A549 (cell line): ENCODE measurements around the gene NLK. TPM values are rescaled to one million over a fixed set of nuclear protein-coding genes. Genes with fewer than 3 reads are reported as not detected.
A peak's percentile ranks its signal among the peaks of the same experiment; 100 is the strongest.
"Not testable (repeated sequence)": the region's sequence is repeated elsewhere in the genome, so short reads cannot be mapped to it uniquely, and the experiment has no call there.

Experiments used
- ATAC-seq, 2 experiments: fragments of 200-7000 bp in 1 of 2; fragments of >200 bp in 1 of 2; cut with Nextera tagmentation in 1 of 2; cut with Tn5 transposase in 1 of 2; 3 replicates each; pipeline versions ENCODE4 v1.8.0 to v1.9.1; 2018 to 2020; ENCODE audit warnings: mild to moderate bottlenecking in 1 of 2, moderate library complexity in 1 of 2
- CTCF ChIA-PET: fragments of 300-600 bp; sonication (Branson Sonifier 250); formaldehyde crosslinking; extraction: SDS; loops from one replicate; lab custom pipeline; 2021; ENCODE audit warnings: antibody characterized with exemption, inconsistent platforms; lab: Yijun Ruan, JAX
- POLR2A ChIA-PET: fragments of 350-600 bp; formaldehyde crosslinking; extraction: SDS; loops from one replicate; lab custom pipeline; 2021; ENCODE audit warnings: antibody characterized with exemption, inconsistent platforms; lab: Yijun Ruan, JAX
- DNase-seq, 2 experiments: peaks; one replicate each; pipeline versions ENCODE4 v3.0.0 to v3.0.0-alpha.2; 2011 to 2016; ENCODE audit warnings: low read depth in 1 of 2, low spot score in 1 of 2
- FAIRE-seq: peaks from 2 replicates; lab custom pipeline; 2011; peaks lifted over from hg19 to GRCh38; lab: Jason Lieb, UNC
- H3K27ac ChIP-seq, 2 experiments: fragments of >200 bp; sonication (Bioruptor Twin); formaldehyde crosslinking; 3 replicates each; pipeline ENCODE4 v1.5.1; 2016 to 2017
- H3K4me1 ChIP-seq: fragments of >200 bp; sonication (Bioruptor Twin); formaldehyde crosslinking; 3 replicates; pipeline ENCODE4 v1.6.1; 2016
- H3K4me2 ChIP-seq: fragments of >200 bp; sonication (Bioruptor Twin); formaldehyde crosslinking; 3 replicates; pipeline ENCODE4 v1.6.1; 2016
- H3K4me3 ChIP-seq: fragments of >200 bp; sonication (Bioruptor Twin); formaldehyde crosslinking; 3 replicates; pipeline ENCODE4 v1.5.1; 2016
- H3K9me3 ChIP-seq: fragments of >200 bp; sonication (Bioruptor Twin); formaldehyde crosslinking; 3 replicates; pipeline ENCODE4 v1.6.1; 2016
- BHLHE40 ChIP-seq: IDR thresholded peaks from 2 replicates; pipeline ENCODE4 v1.6.1; 2012; ENCODE audit warnings: low read depth, low read length, inconsistent platforms
- CBX8 ChIP-seq: fragments of 200-600 bp; sonication (generic); IDR thresholded peaks from 2 replicates; pipeline ENCODE4 v1.6.1; 2016
- CHD2 ChIP-seq: fragments of 150-350 bp; IDR thresholded peaks from 2 replicates; pipeline ENCODE4 v1.6.1; 2014; ENCODE audit warnings: low read length; ENCODE audit not compliant: partially characterized antibody
- EHMT2 ChIP-seq: fragments of 200-600 bp; sonication (generic); IDR thresholded peaks from 2 replicates; pipeline ENCODE4 v1.6.1; 2016; ENCODE audit warnings: antibody characterized with exemption, low read depth, mild to moderate bottlenecking, moderate library complexity
- FOSB ChIP-seq: fragments of 250-450 bp; sonication (Bioruptor Pico); IDR thresholded peaks from 2 replicates; pipeline ENCODE4 v1.5.0; 2020; ENCODE audit warnings: mild to moderate bottlenecking, moderate library complexity
- GATA3 ChIP-seq: IDR thresholded peaks from 2 replicates; pipeline ENCODE4 v1.6.1; 2012; ENCODE audit warnings: borderline replicate concordance
- HDAC2 ChIP-seq: fragments of 200-600 bp; sonication (generic); IDR thresholded peaks from 2 replicates; pipeline ENCODE4 v1.6.1; 2016
- HOXA7 ChIP-seq: fragments of 250-450 bp; sonication (Bioruptor Pico); IDR thresholded peaks from 2 replicates; pipeline ENCODE4 v1.5.0; 2020; ENCODE audit warnings: mild to moderate bottlenecking, moderate library complexity
- HOXB5 ChIP-seq: fragments of 250-450 bp; sonication (Bioruptor Pico); IDR thresholded peaks from 2 replicates; pipeline ENCODE4 v1.5.0; 2020; ENCODE audit warnings: mild to moderate bottlenecking, moderate library complexity
- JUNB ChIP-seq: fragments of >200 bp; sonication (Bioruptor Twin); formaldehyde crosslinking; IDR thresholded peaks from 2 replicates; pipeline ENCODE4 v1.6.1; 2016
- KDM5A ChIP-seq: fragments of 200-600 bp; sonication (generic); IDR thresholded peaks from 2 replicates; pipeline ENCODE4 v1.6.1; 2016; ENCODE audit warnings: antibody characterized with exemption, mild to moderate bottlenecking
- MAFK ChIP-seq: fragments of 450-650 bp; IDR thresholded peaks from 2 replicates; pipeline ENCODE4 v1.6.1; 2014; ENCODE audit not compliant: partially characterized antibody
- NFE2L2 ChIP-seq: fragments of 150-350 bp; conservative IDR thresholded peaks from 2 replicates; pipeline ENCODE4 v1.6.1; 2014; ENCODE audit warnings: low read length
- NR3C1 ChIP-seq: fragments of >200 bp; sonication (Bioruptor Twin); formaldehyde crosslinking; IDR thresholded peaks from 3 replicates; pipeline ENCODE4 v1.6.1; 2017
- RNF2 ChIP-seq: fragments of 200-600 bp; sonication (generic); IDR thresholded peaks from 2 replicates; pipeline ENCODE4 v1.6.1; 2016; ENCODE audit warnings: low read depth, mild to moderate bottlenecking, antibody characterized with exemption, moderate library complexity, borderline replicate concordance
- SREBF2 ChIP-seq: fragments of 450-650 bp; IDR thresholded peaks from 2 replicates; pipeline ENCODE4 v1.6.1; 2014; ENCODE audit warnings: mild to moderate bottlenecking, moderate library complexity
- TFCP2L1 ChIP-seq: fragments of 250-450 bp; sonication (Bioruptor Pico); IDR thresholded peaks from 2 replicates; pipeline ENCODE4 v1.5.0; 2021; ENCODE audit warnings: mild to moderate bottlenecking
- ZNF302 ChIP-seq: fragments of 250-450 bp; sonication (Bioruptor Pico); IDR thresholded peaks from 2 replicates; pipeline ENCODE4 v1.9.0; 2021; ENCODE audit warnings: inconsistent platforms, mild to moderate bottlenecking, moderate library complexity
- ZSCAN20 ChIP-seq: fragments of 250-450 bp; sonication (Bioruptor Pico); IDR thresholded peaks from 2 replicates; pipeline ENCODE4 v1.8.0; 2022; ENCODE audit warnings: mild to moderate bottlenecking, moderate library complexity
- WGBS: methylation state at CpG from one replicate; pipeline ENCODE4 v1.1.6; 2017; ENCODE audit errors: missing lambda C conversion rate; 5-methylcytosine and 5-hydroxymethylcytosine counted together
- polyA plus RNA-seq, 4 experiments: library from polyadenylated mRNA; depleted of rRNA in 3 of 4; stranded (reverse); fragments of >200 nt; fragmentation: RNase III in 1 of 4; extraction: RNeasy Plus Mini Kit Qiagen cat#74134 plus additional on column Dnase treatment in 1 of 4; gene quantifications; 2 replicates in 3 of 4; 3 replicates in 1 of 4; pipeline ENCODE4 v1.2.3, GENCODE V29; 2011 to 2017
- TF ChIP-seq, protein P1 (sequence below): fragments of 250-450 bp; sonication (Bioruptor Pico); IDR thresholded peaks from 2 replicates; pipeline ENCODE4 v1.5.0; 2020; ENCODE audit warnings: low read depth, mild to moderate bottlenecking, moderate library complexity
- TF ChIP-seq, protein P2 (sequence below): fragments of >200 bp; sonication (Bioruptor Twin); formaldehyde crosslinking; IDR thresholded peaks from 3 replicates; pipeline ENCODE4 v1.5.1; 2016
- TF ChIP-seq, protein P3 (sequence below): IDR thresholded peaks from 2 replicates; pipeline ENCODE4 v1.6.1; 2012
- TF ChIP-seq, protein P4 (sequence below): fragments of >200 bp; sonication (Bioruptor Twin); formaldehyde crosslinking; IDR thresholded peaks from 3 replicates; pipeline ENCODE4 v1.6.1; 2016
- TF ChIP-seq, protein P5 (sequence below): fragments of >200 bp; sonication (Bioruptor Twin); formaldehyde crosslinking; IDR thresholded peaks from 2 replicates; pipeline ENCODE4 v1.6.1; 2016

The NLK gene
- polyA plus RNA-seq, 2 of the 4 experiments (the other 2 are of a cell fraction), result 11.8 to 26.5 TPM

DNA sequence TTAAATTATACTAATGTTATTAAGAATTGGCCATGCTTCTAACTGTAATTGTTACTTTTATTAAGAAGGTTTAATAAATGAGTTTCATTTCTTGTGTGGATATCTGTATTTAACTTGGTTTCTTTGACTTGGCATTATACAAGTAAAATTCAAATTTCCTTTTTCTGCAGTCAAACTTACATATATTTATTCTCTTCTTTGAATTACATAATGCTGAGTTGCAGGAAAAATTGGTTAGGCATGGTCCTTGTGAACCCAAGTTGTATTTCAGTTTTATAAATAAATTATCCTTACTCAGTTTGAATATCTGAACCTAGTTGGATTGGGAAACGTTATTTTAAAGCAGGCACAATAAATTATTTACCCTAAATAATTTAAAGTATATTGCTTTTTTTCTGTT lies 54.8 kb downstream of the NLK start:
- DNase-seq, result no peak
- FAIRE-seq, result no peak
- peaks cover 14% of the 10 kb centered on the region; the same call in 2 of the 3 replicates for H3K4me1 ChIP-seq
- WGBS, result 61% methylated on average over 1 of the region's 1 CpG
- TF ChIP-seq, protein P1, sequence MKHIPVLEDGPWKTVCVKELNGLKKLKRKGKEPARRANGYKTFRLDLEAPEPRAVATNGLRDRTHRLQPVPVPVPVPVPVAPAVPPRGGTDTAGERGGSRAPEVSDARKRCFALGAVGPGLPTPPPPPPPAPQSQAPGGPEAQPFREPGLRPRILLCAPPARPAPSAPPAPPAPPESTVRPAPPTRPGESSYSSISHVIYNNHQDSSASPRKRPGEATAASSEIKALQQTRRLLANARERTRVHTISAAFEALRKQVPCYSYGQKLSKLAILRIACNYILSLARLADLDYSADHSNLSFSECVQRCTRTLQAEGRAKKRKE (CRISPR knock-in tag), result no peak
- TF ChIP-seq MAFK (peak; percentile 49), RNF2 (no peak)
- ChIA-PET POLR2A (no interaction called here), CTCF (no interaction called here)
- no peak overlapping the region for H3K4me3 ChIP-seq
- H3K9me3 ChIP-seq, result no peaks in the 10 kb centered on the region
- ATAC-seq, result no peak
- no peak overlapping the region for H3K4me2 ChIP-seq
- no peak overlapping the region for H3K27ac ChIP-seq

DNA sequence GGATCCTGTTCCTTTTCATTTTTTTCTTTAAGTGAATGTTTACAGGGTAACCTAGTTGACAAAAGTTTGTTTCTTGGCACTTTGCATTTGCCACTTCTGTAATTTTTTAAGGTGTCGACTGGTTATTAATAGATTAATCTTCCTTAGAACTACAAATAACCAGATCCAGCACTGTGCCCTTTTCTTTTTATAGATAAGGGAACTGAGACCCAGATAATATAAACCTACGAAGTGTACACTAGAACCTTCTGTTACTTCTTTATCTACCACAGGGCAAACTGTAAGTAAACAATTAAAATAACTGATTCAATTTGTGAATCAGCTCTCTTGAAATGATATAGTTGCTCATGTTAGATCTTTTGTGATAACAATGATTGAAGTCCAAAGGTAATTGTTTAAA lies 55.4 kb downstream of the NLK start:
- no peak for TF ChIP-seq KDM5A
- no peak for TF ChIP-seq BHLHE40
- TF ChIP-seq, protein P1 (CRISPR knock-in tag), result no peak
- no peak for TF ChIP-seq NFE2L2
- TF ChIP-seq TFCP2L1 (CRISPR knock-in tag), result no peak
- TF ChIP-seq FOSB (CRISPR knock-in tag), result no peak
- TF ChIP-seq ZSCAN20 (CRISPR knock-in tag), result no peak
- no peak for TF ChIP-seq GATA3
- TF ChIP-seq HOXA7, result no peak
- TF ChIP-seq, protein P2, sequence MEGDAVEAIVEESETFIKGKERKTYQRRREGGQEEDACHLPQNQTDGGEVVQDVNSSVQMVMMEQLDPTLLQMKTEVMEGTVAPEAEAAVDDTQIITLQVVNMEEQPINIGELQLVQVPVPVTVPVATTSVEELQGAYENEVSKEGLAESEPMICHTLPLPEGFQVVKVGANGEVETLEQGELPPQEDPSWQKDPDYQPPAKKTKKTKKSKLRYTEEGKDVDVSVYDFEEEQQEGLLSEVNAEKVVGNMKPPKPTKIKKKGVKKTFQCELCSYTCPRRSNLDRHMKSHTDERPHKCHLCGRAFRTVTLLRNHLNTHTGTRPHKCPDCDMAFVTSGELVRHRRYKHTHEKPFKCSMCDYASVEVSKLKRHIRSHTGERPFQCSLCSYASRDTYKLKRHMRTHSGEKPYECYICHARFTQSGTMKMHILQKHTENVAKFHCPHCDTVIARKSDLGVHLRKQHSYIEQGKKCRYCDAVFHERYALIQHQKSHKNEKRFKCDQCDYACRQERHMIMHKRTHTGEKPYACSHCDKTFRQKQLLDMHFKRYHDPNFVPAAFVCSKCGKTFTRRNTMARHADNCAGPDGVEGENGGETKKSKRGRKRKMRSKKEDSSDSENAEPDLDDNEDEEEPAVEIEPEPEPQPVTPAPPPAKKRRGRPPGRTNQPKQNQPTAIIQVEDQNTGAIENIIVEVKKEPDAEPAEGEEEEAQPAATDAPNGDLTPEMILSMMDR, result no peak
- no peak for TF ChIP-seq HOXB5 (CRISPR knock-in tag)
- no peak for TF ChIP-seq CBX8
- TF ChIP-seq, protein P3, sequence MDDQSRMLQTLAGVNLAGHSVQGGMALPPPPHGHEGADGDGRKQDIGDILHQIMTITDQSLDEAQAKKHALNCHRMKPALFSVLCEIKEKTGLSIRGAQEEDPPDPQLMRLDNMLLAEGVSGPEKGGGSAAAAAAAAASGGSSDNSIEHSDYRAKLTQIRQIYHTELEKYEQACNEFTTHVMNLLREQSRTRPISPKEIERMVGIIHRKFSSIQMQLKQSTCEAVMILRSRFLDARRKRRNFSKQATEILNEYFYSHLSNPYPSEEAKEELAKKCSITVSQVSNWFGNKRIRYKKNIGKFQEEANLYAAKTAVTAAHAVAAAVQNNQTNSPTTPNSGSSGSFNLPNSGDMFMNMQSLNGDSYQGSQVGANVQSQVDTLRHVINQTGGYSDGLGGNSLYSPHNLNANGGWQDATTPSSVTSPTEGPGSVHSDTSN, result no peak
- TF ChIP-seq JUNB, result no peak
- Histone ChIP-seq H3K4me1 (peaks cover 14% of the 10 kb centered on the region; the same call in 2 of the 3 replicates), H3K4me2 (no peak overlapping the region), H3K9me3 (no peaks in the 10 kb centered on the region), H3K27ac (no peak overlapping the region), H3K4me3 (no peak overlapping the region)
- no peak for DNase-seq
- POLR2A ChIA-PET, result no interaction called here
- FAIRE-seq, result no peak
- WGBS, result 76% methylated on average over 2 of the region's 2 CpGs
- no peak for ATAC-seq
- CTCF ChIA-PET, result no interaction called here

DNA sequence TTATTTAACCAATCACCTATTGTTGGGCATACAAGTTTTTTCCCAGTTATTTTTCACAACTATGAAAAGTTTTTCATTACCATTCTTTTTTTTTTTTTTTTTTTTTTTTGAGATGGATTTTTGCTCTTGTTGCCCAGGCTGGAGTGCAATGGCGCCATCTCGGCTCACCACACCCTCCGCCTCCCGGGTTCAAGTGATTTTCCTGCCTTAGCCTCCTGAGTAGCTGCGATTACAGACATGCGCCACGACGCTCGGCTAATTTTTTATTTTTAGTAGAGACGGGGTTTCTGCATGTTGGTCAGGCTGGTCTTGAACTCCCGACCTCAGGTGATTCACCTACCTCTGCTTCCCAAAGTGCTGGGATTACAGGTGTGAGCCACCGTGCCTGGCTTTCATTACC lies 56.1 kb downstream of the NLK start:
- not testable (repeated sequence) for H3K4me2 ChIP-seq
- WGBS, result 89% methylated on average over 12 of the region's 12 CpGs

DNA sequence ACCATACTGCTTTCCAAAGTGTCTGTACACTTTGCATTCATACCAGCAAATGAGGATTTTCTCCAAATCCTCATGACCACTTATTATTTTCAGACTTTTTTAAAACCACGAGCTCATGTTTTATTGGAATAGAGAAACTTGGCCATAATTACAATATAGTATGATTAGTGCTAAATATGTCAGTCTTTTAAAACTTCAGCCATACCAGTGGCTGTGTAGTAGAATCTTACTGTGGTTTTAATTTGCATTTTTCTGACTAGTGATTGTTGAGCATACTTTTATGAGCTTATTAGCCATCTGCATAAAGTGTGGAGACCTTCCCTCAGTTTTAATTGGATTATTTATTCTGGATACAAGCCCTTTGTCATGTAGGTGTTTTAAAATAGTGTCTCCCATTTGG lies 57.8 kb downstream of the NLK start:
- Histone ChIP-seq H3K4me2 (no peak overlapping the region), H3K27ac (no peak overlapping the region), H3K4me3 (no peak overlapping the region), H3K4me1 (peaks cover 7% of the 10 kb centered on the region; the same call in 2 of the 3 replicates), H3K9me3 (no peaks in the 10 kb centered on the region)
- WGBS, result 71% methylated on average over 1 of the region's 1 CpG
- no peak for FAIRE-seq
- ATAC-seq, result no peak
- no peak for DNase-seq
- CTCF ChIA-PET, result interaction anchor here (0.6 kb wide), 2 partner anchors 8 to 1480 kb away, joined by 3 to 4 read pairs; no protein-coding TSS in a partner anchor
- POLR2A ChIA-PET, result no interaction called here
- TF ChIP-seq ZNF302 (CRISPR knock-in tag) (no peak), CHD2 (no peak), NR3C1 (no peak), SREBF2 (no peak), HDAC2 (no peak), EHMT2 (no peak), NFE2L2 (no peak)
- TF ChIP-seq, protein P2, result no peak
- TF ChIP-seq, protein P4, sequence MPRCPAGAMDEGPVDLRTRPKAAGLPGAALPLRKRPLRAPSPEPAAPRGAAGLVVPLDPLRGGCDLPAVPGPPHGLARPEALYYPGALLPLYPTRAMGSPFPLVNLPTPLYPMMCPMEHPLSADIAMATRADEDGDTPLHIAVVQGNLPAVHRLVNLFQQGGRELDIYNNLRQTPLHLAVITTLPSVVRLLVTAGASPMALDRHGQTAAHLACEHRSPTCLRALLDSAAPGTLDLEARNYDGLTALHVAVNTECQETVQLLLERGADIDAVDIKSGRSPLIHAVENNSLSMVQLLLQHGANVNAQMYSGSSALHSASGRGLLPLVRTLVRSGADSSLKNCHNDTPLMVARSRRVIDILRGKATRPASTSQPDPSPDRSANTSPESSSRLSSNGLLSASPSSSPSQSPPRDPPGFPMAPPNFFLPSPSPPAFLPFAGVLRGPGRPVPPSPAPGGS, result no peak
- TF ChIP-seq, protein P5, sequence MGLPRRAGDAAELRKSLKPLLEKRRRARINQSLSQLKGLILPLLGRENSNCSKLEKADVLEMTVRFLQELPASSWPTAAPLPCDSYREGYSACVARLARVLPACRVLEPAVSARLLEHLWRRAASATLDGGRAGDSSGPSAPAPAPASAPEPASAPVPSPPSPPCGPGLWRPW, result no peak

More for the DNA sequence above, 56.1 kb downstream of the NLK start:
- FAIRE-seq, H3K9me3 ChIP-seq, ATAC-seq, DNase-seq, H3K27ac ChIP-seq, H3K4me1 ChIP-seq, H3K4me3 ChIP-seq, POLR2A ChIA-PET, CTCF ChIA-PET: not testable (repeated sequence)
